Activated CD4-positive, alpha-beta T cell treated with anti-CD3 and anti-CD28 coated beads for 36 hours (primary cell): ENCODE measurements around the gene GATD1. TPM values are rescaled to one million over a fixed set of nuclear protein-coding genes. Genes with fewer than 3 reads are reported as not detected.
"Not testable (repeated sequence)": the region's sequence is repeated elsewhere in the genome, so short reads cannot be mapped to it uniquely, and the experiment has no call there.

Experiments
- ATAC-seq: fragments of 200-7000 bp; cut with Tn5 transposase; one replicate; pipeline ENCODE4 v1.10.0; 2021; ENCODE audit warnings: mild to moderate bottlenecking, moderate library complexity
- CTCF ChIA-PET: fragments of 350-600 bp; sonication (Branson Sonifier 250); formaldehyde crosslinking; loops from one replicate; lab custom pipeline; 2021; ENCODE audit warnings: antibody characterized with exemption; lab: Charles Lee
- POLR2A ChIA-PET: fragments of 350-600 bp; sonication (Branson Sonifier 250); formaldehyde crosslinking; loops from one replicate; lab custom pipeline; 2021; ENCODE audit warnings: antibody characterized with exemption, inconsistent platforms; lab: Charles Lee
- DNase-seq: peaks from one replicate; pipeline ENCODE4 v3.0.0-alpha.2; 2020
- H3K27ac Mint-ChIP-seq: one replicate; pipeline ENCODE4 v1.8.0; 2021; ENCODE audit warnings: mixed read lengths
- H3K27me3 Mint-ChIP-seq: one replicate; pipeline ENCODE4 v1.8.0; 2021; ENCODE audit warnings: mixed read lengths
- H3K36me3 Mint-ChIP-seq: one replicate; pipeline ENCODE4 v1.8.0; 2021; ENCODE audit warnings: low read depth, mixed read lengths
- H3K4me1 Mint-ChIP-seq: one replicate; pipeline ENCODE4 v1.8.0; 2021; ENCODE audit warnings: mixed read lengths
- H3K4me3 Mint-ChIP-seq: one replicate; pipeline ENCODE4 v1.8.0; 2021; ENCODE audit warnings: mild to moderate bottlenecking, moderate library complexity, mixed read lengths
- H3K9me3 Mint-ChIP-seq: one replicate; pipeline ENCODE4 v1.8.0; 2021; ENCODE audit warnings: low read depth, mixed read lengths
- intact Hi-C, 2 experiments: fragments of 100-400 bp; cut with DNase I in 1 of 2; cut with micrococcal nuclease in 1 of 2; formaldehyde crosslinking; loops; one replicate each; pipeline versions ENCODE4 v1.14.2 to v1.15.1; 2022 to 2024; cut with DNase I, micrococcal nuclease
- total RNA-seq, 2 experiments: library from RNA; stranded (reverse); gene quantifications; one replicate each; pipeline ENCODE4 v1.2.3, GENCODE V29; 2021

The GATD1 gene
- total RNA-seq, 2 experiments from 2014 or later, result 45.7 to 59.8 TPM

DNA sequence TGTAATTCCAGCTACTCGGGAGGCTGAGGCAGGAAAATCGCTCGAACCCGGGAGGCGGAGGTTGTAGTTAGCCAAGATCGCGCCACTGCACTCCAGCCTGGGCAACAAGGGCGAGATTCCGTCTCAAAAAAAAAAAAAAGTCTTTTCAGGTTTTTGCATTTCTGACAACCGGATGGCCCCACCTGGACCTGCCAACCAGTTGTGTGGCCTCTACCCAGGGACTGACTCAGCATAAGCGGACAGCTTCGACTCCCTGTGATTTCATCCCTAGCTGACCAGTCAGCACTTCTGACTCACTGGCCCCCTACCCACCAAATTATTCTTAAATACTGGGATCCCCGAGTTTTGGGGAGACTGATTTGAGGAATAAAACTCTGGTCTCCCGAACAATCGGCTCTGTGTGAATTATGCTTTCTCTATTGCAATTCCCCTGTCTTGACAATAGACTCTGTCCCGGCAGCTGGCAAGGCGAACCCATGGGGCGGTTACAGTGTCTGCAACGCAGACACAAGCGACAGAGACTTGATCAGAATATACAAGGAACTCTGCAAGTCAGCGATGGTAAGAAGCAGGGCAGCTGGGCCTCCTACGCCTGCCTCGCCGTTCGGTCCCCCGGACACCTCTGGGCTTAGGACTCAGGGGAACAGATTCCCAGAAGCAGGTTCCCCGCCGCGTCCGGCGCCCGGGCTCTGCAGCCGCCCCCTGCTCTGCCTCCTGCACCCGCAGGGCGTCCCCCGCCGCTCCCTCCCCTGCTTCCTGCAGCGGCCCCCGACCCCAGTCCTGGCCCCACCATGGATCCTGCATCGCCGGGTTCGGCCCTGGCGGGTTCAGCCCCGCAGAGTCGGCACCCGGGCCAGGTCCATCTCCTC is 30.8 kb downstream of the GATD1 start:
- intact Hi-C loops, result loop anchor here in 1 of 2 experiments (1.0 to 2.0 kb wide), 8 partner anchors 18 to 826 kb away; partner anchors contain the start of genes DEAF1, DUSP8, GATD1 and HRAS
- Mint-ChIP-seq H3K36me3 (peaks cover 4% of the 10 kb centered on the region), H3K27ac (no peak overlapping the region), H3K4me3 (peak overlapping the region; percentile 82), H3K9me3 (no peaks in the 10 kb centered on the region), H3K27me3 (no peaks in the 10 kb centered on the region), H3K4me1 (peaks cover 20% of the 10 kb centered on the region)
- CTCF ChIA-PET, result interaction anchor here (1.1 to 3.3 kb wide), 3 partner anchors 9 to 30 kb away, joined by 3 to 15 read pairs (median 6); no protein-coding TSS in a partner anchor
- POLR2A ChIA-PET, result no interaction called here
- DNase-seq (peak; percentile 68), ATAC-seq (peak; percentile 40)

DNA sequence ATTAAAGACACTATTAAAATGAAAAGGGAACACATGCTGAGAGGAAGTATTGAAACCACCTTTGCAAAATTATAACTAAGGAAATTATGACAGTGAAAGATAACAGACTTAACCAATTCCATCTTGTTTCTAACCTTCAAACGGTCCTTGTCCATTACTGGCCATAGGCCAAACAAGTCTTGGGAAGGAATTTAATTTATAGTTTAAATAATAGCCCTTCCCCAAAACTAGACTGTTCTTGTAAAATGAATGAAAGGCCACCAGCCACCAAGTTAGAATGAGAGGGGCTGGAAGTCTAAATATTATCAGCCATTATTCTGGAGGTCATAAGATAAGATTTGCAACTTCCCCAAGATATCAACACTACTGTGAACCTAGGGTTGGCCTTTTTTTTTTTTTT is 31.9 kb downstream of the GATD1 start:
- Mint-ChIP-seq H3K27me3 (no peaks in the 10 kb centered on the region), H3K4me1 (peaks cover 17% of the 10 kb centered on the region), H3K27ac (no peak overlapping the region), H3K4me3 (no peak overlapping the region), H3K36me3 (peaks cover 4% of the 10 kb centered on the region), H3K9me3 (no peaks in the 10 kb centered on the region)
- no peak for DNase-seq
- intact Hi-C loops, result no loop called here
- no peak for ATAC-seq
- CTCF ChIA-PET, result no interaction called here
- POLR2A ChIA-PET, result no interaction called here

GRCh38 chr11:742571-743201 is 34.6 kb downstream of the GATD1 start:
- POLR2A ChIA-PET, result interaction anchor here (0.6 kb wide), 1 partner anchor 82 kb away, joined by 3 read pairs; no protein-coding TSS in a partner anchor
- intact Hi-C loops, result loop anchor here in 1 of 2 experiments (5.0 kb wide), 1 partner anchor 45 kb away; the partner anchor contains the start of genes DEAF1 and TMEM80
- no peak for ATAC-seq
- DNase-seq, result no peak
- Mint-ChIP-seq H3K27ac (no peak overlapping the region), H3K27me3 (no peaks in the 10 kb centered on the region), H3K4me3 (no peak overlapping the region), H3K36me3 (no peaks in the 10 kb centered on the region), H3K4me1 (peaks cover 8% of the 10 kb centered on the region), H3K9me3 (no peaks in the 10 kb centered on the region)
- CTCF ChIA-PET, result interaction anchor here (0.6 kb wide), 1 partner anchor 53 kb away, joined by 3 read pairs; no protein-coding TSS in a partner anchor

GRCh38 chr11:742156-742546 is 35.1 kb downstream of the GATD1 start:
- Mint-ChIP-seq H3K27me3 (no peaks in the 10 kb centered on the region), H3K9me3 (no peaks in the 10 kb centered on the region), H3K4me1 (peaks cover 14% of the 10 kb centered on the region), H3K36me3 (no peaks in the 10 kb centered on the region), H3K27ac (no peak overlapping the region), H3K4me3 (no peak overlapping the region)
- DNase-seq (no peak), ATAC-seq (no peak)
- CTCF ChIA-PET, result interaction anchor here (0.6 kb wide), 1 partner anchor 53 kb away, joined by 3 read pairs; no protein-coding TSS in a partner anchor
- intact Hi-C loops, result loop anchor here in 1 of 2 experiments (5.0 kb wide), 1 partner anchor 45 kb away; the partner anchor contains the start of genes DEAF1 and TMEM80
- POLR2A ChIA-PET, result no interaction called here

GRCh38 chr11:737899-738298 is 39.4 kb downstream of the GATD1 start:
- ATAC-seq, H3K9me3 Mint-ChIP-seq, H3K36me3 Mint-ChIP-seq, POLR2A ChIA-PET, H3K27ac Mint-ChIP-seq, H3K27me3 Mint-ChIP-seq, intact Hi-C loops, DNase-seq: not testable (repeated sequence)
- CTCF ChIA-PET, result interaction anchor here (1.1 to 1.5 kb wide), 2 partner anchors 10 to 16 kb away, joined by 5 to 6 read pairs; partner anchors contain the start of gene TALDO1
- H3K4me3 Mint-ChIP-seq, result peak overlapping the region; percentile 23
- H3K4me1 Mint-ChIP-seq, result peaks cover 13% of the 10 kb centered on the region

DNA sequence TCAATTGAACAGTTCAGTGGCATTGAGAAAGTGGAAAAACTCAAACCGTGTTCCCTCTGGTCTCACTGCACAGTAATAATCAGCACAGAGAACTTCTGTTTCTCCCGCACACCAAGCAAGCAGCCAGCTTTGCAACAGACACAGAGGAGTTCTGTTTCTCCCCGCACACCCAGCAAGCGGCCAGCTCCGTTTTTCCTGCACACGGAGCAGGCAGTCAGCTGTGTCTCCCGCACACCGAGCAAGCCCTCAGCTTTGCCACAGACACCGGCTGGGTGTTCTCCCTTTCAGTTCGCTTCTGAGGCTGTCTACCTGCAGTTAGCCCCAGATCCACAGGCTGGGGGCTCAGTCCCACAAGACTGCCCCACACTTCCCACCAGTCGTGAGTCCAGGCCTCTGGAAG is 39.9 kb downstream of the GATD1 start:
- intact Hi-C loops, result no loop called here
- ATAC-seq (peak; percentile 63), DNase-seq (no peak)
- H3K9me3 Mint-ChIP-seq, result no peaks in the 10 kb centered on the region
- POLR2A ChIA-PET, result no interaction called here
- CTCF ChIA-PET, result interaction anchor here (1.1 to 1.5 kb wide), 3 partner anchors 10 to 22 kb away, joined by 5 to 6 read pairs (median 6); partner anchors contain the start of gene TALDO1
- H3K4me3 Mint-ChIP-seq, result peak overlapping the region; percentile 23
- H3K27me3 Mint-ChIP-seq, result no peaks in the 10 kb centered on the region
- H3K4me1 Mint-ChIP-seq, result peaks cover 13% of the 10 kb centered on the region
- H3K36me3 Mint-ChIP-seq, result no peaks in the 10 kb centered on the region
- peak overlapping the region; percentile 7 for H3K27ac Mint-ChIP-seq

DNA sequence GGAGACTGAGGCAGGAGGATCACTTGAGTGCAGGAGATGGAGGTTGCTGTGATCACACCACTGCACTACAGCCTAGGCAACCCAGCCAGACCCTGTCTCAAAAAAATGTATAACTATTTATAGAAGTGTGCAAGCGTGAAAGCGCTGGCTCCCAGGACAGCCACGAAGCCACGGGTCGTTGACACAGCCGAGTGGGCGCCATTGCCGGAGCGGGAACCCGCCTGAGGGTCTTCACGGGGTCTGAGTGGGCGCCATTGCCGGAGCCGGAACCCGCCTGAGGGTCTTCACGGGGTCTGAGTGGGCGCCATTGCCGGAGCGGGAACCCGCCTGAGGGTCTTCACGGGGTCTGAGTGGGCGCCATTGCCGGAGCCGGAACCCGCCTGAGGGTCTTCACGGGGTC is 42.7 kb downstream of the GATD1 start:
- H3K4me3 Mint-ChIP-seq, CTCF ChIA-PET, ATAC-seq, H3K9me3 Mint-ChIP-seq, H3K36me3 Mint-ChIP-seq, POLR2A ChIA-PET, intact Hi-C loops, H3K27me3 Mint-ChIP-seq, H3K27ac Mint-ChIP-seq, DNase-seq: not testable (repeated sequence)
- H3K4me1 Mint-ChIP-seq, result peaks cover 13% of the 10 kb centered on the region

GRCh38 chr11:733072-733471 is 44.2 kb downstream of the GATD1 start:
- DNase-seq (no peak), ATAC-seq (no peak)
- ChIA-PET CTCF (no interaction called here), POLR2A (no interaction called here)
- intact Hi-C loops, result no loop called here
- H3K27ac Mint-ChIP-seq, result no peak overlapping the region
- peaks cover 12% of the 10 kb centered on the region for H3K4me1 Mint-ChIP-seq
- peaks cover 2% of the 10 kb centered on the region for H3K27me3 Mint-ChIP-seq
- H3K4me3 Mint-ChIP-seq, result no peak overlapping the region
- no peaks in the 10 kb centered on the region for H3K9me3 Mint-ChIP-seq
- H3K36me3 Mint-ChIP-seq, result no peaks in the 10 kb centered on the region

DNA sequence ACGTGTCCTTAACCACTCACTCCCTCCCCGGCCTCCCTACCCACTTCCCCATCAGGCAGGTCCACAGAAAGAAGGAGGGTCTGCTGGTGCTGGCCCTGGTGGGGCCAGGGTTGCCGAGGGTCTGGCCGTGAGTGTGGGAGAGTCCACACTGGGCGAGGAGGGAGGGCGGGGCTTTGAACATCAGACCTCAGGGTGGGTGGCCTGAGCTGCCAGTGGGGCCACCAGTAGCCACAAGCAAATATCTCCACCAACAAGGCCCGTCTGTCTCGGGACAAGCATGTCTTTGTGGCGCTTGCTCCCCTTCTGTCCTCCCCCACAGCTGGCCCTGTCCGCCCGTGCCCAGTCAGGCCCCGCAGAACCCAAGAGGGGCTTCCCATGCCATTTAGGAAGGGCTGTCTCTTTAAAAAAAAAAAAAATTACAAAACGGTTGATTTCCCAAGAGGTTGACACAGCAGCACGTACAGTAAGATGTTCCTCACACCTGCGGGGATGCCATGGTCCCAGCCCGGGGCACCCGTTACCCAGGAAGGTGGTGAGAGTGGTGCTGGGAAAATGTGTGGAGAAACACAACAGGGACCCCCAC is 47.7 kb downstream of the GATD1 start:
- Mint-ChIP-seq H3K9me3 (no peaks in the 10 kb centered on the region), H3K4me1 (peaks cover 2% of the 10 kb centered on the region), H3K4me3 (no peak overlapping the region), H3K27ac (no peak overlapping the region), H3K27me3 (peaks cover 5% of the 10 kb centered on the region), H3K36me3 (no peaks in the 10 kb centered on the region)
- ChIA-PET POLR2A (no interaction called here), CTCF (interaction anchor here (1.6 kb wide), 1 partner anchor 33 kb away, joined by 4 read pairs; no protein-coding TSS in a partner anchor)
- no peak for DNase-seq
- ATAC-seq, result no peak
- intact Hi-C loops, result loop anchor here in 1 of 2 experiments (5.0 kb wide), 1 partner anchor 37 kb away; no protein-coding TSS in a partner anchor

DNA sequence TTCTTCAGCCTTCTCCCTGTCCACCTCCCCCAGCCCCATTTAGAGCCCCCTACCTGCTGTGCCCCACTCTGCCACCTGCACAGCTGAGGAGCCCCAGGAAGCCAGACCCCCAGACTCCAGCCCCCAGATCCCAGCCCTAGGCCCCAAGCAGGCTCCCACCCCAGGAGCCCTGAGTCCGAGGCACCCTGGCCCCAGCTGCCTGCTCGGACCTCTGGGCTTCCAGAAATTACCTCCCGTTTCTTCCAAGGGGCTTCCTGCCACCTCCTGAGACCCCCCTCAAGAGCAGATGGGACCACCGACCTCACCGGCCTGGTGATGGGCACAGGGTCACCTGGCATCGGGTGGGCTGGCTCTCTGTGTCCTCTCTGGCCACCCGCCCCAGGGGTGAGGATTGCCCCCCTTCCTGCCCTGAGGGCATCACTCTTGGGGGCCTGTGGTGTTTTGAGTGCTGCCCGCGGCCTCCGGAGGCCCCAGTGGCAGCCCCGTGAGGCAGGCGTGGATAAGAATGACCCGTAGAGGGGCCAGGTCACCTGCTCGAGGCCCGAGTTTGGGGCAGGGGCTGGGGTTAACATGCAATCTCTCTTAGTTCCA is 48.3 kb downstream of the GATD1 start:
- peaks cover 3% of the 10 kb centered on the region for H3K4me1 Mint-ChIP-seq
- intact Hi-C loops, result loop anchor here (1.0 to 5.0 kb wide), 3 partner anchors 18 to 67 kb away; partner anchors contain the start of gene TALDO1 (in 1 of the 2)
- peaks cover 7% of the 10 kb centered on the region for H3K27me3 Mint-ChIP-seq
- DNase-seq (no peak), ATAC-seq (no peak)
- H3K9me3 Mint-ChIP-seq, result no peaks in the 10 kb centered on the region
- CTCF ChIA-PET, result interaction anchor here (1.0 to 1.1 kb wide), 2 partner anchors 20 to 30 kb away, joined by 3 read pairs; no protein-coding TSS in a partner anchor
- H3K36me3 Mint-ChIP-seq, result no peaks in the 10 kb centered on the region
- no peak overlapping the region for H3K4me3 Mint-ChIP-seq
- POLR2A ChIA-PET, result no interaction called here
- no peak overlapping the region for H3K27ac Mint-ChIP-seq
